Heart right ventricle (tissue), 16 donors: Measurements from ENCODE around the gene AFG1L. TPM values are rescaled to one million over a fixed set of nuclear protein-coding genes. Genes with fewer than 3 reads are reported as not detected.
"Not testable (repeated sequence)": the region's sequence is repeated elsewhere in the genome, so short reads cannot be mapped to it uniquely, and the experiment has no call there.

Experiments used
- ATAC-seq, 8 donors: fragments of 200-7000 bp; cut with Tn5 transposase; one replicate each; pipeline ENCODE4 v1.9.1; 2020; ENCODE audit warnings: mild to moderate bottlenecking in 8 of 8, moderate library complexity in 8 of 8, moderate number of reproducible peaks in 1 of 8
- DNase-seq, 2 donors: peaks; one replicate each; pipeline ENCODE4 v3.0.0-alpha.2; 2020
- H3K27ac ChIP-seq, 10 donors: fragments of 200-600 bp; sonication (generic) in 2 of 10; one replicate each; pipeline versions ENCODE4 v1.5.0 to v1.8.0; 2020 to 2022; ENCODE audit warnings: mild to moderate bottlenecking in 3 of 10
- H3K27me3 ChIP-seq, 7 donors: fragments of 200-600 bp; one replicate each; pipeline ENCODE4 v1.8.0; 2021 to 2022; ENCODE audit warnings: mild to moderate bottlenecking in 2 of 7
- H3K36me3 ChIP-seq, 9 donors: fragments of 200-600 bp; sonication (generic) in 1 of 9; one replicate each; pipeline versions ENCODE4 v1.5.0 to v1.8.0; 2020 to 2022; ENCODE audit warnings: mild to moderate bottlenecking in 2 of 9
- H3K4me1 ChIP-seq, 9 donors: fragments of 200-600 bp; sonication (generic) in 1 of 9; one replicate each; pipeline versions ENCODE4 v1.5.0 to v1.8.0; 2020 to 2022; ENCODE audit warnings: mild to moderate bottlenecking in 4 of 9
- H3K4me3 ChIP-seq, 10 donors: fragments of 200-600 bp; sonication (generic) in 2 of 10; one replicate each; pipeline versions ENCODE4 v1.5.0 to v1.8.0; 2020 to 2022; ENCODE audit warnings: mild to moderate bottlenecking in 7 of 10, moderate library complexity in 2 of 10
- H3K9me3 ChIP-seq, 11 donors: fragments of 200-600 bp in 10 of 11; sonication (generic) in 2 of 11; one replicate each; pipeline versions ENCODE4 v1.5.0 to v1.8.0; 2013 to 2022; ENCODE audit warnings: mild to moderate bottlenecking in 2 of 11, control low read depth in 1 of 11, moderate library complexity in 1 of 11
- WGBS, 2 donors: extraction: QIAGEN DNeasy Blood & Tissue Kit; methylation state at CpG; one replicate each; pipeline ENCODE4 v1.1.7; 2013; ENCODE audit warnings: inconsistent platforms in 1 of 2; 5-methylcytosine and 5-hydroxymethylcytosine counted together
- intact Hi-C, 10 donors: fragments of 100-400 bp; cut with DNase I; formaldehyde crosslinking; loops; one replicate each; pipeline versions ENCODE4 v1.11.1 to v1.14.2; 2022
- long read RNA-seq, 3 donors: library from polyadenylated mRNA; unstranded; transcript quantifications; one replicate each; pipeline ENCODE4 v2.0.0, GENCODE V29; 2020 to 2021
- polyA plus RNA-seq, 2 donors: library from polyadenylated mRNA; stranded (reverse); fragments of 200-250 nt; gene quantifications; one replicate each; pipeline ENCODE4 v1.2.3, GENCODE V29; 2013
- total RNA-seq, 10 donors: library from RNA; stranded (reverse); fragmentation: NEBNext Ultra II Directional in 3 of 10; extraction: Animal tissue kit (Norgen Biotek cat#: 25700) in 3 of 10; gene quantifications; one replicate each; pipeline versions ENCODE4 v1.2.1 to v1.2.4, GENCODE V29; 2021 to 2023
- TF ChIP-seq, protein P1 (sequence below), 9 donors: fragments of 200-600 bp; sonication (generic) in 2 of 9; IDR thresholded peaks; one replicate each; pipeline versions ENCODE4 v1.5.0 to v1.8.0; 2021 to 2022; ENCODE audit warnings: antibody characterized with exemption in 9 of 9, mild to moderate bottlenecking in 5 of 9, moderate library complexity in 1 of 9
- donor health status: Arrhythmogenic right ventricular cardiomyopathy.
- donor health status: ischemic (EF 13 %, LVEDD 7.1; RV severe dilation, severe dysfunction).
- donor health status: healthy with polysubstance abuse.
- donor health status: DM: no; HTN: yes; CAD: no.
- donor health status: DM: no; HTN: no; CAD: no.
- donor health status: ischemic (EF 25% LVEDD 6.9; RV normal size, moderate dysfunction).
- donor health status: ischemic (EF 25% LVEDD 5.7; RV mildly dilated, moderate dysfunction).
- donor health status: healthy.
- donor health status: DM: yes; HTN: yes; CAD: no.
- donor health status: Ischemic cardiomyopathy.
- donor health status: ischemic (EF 35%, LVEDD 5.7; RV mildly dilated, moderate dysfunction).
- donor health status: nonischemic (EF 11% LVEDD 7.7; RV severe dilation, severe dysfunction).
- donor health status: DM: yes; HTN: yes; CAD: no.
- donor health status: PGD.
- donor health status: ischemic (EF 29% LVEDD 5.4; RV normal size, mild dysfunction).
- donor health status: nonischemic (EF 23%, LVEDD 6.1; RV moderate dilation, normal function).

The AFG1L gene
- 10 to 100 TPM in 9 of 10 donors, 1 to 10 TPM in 1; 9.2 to 18.8 (median 14.0) TPM for total RNA-seq
- 1 to 10 TPM; 1.9 to 4.3 TPM for polyA plus RNA-seq
- long read RNA-seq, donor 1, full-length matches to known transcripts = 1 of 3 reads
- long read RNA-seq, donor 1, partial matches to known transcripts = 0 of 3 reads
- long read RNA-seq, donor 1, other reads (novel, unspliced or antisense) = 2 of 3 reads
- long read RNA-seq, donor 2, full-length matches to known transcripts = 5 of 9 reads
- long read RNA-seq, donor 2, partial matches to known transcripts = 0 of 9 reads
- long read RNA-seq, donor 2, other reads (novel, unspliced or antisense) = 4 of 9 reads
- long read RNA-seq, donor 3, full-length matches to known transcripts = 16 of 23 reads
- long read RNA-seq, donor 3, partial matches to known transcripts = 0 of 23 reads
- long read RNA-seq, donor 3, other reads (novel, unspliced or antisense) = 7 of 23 reads

DNA sequence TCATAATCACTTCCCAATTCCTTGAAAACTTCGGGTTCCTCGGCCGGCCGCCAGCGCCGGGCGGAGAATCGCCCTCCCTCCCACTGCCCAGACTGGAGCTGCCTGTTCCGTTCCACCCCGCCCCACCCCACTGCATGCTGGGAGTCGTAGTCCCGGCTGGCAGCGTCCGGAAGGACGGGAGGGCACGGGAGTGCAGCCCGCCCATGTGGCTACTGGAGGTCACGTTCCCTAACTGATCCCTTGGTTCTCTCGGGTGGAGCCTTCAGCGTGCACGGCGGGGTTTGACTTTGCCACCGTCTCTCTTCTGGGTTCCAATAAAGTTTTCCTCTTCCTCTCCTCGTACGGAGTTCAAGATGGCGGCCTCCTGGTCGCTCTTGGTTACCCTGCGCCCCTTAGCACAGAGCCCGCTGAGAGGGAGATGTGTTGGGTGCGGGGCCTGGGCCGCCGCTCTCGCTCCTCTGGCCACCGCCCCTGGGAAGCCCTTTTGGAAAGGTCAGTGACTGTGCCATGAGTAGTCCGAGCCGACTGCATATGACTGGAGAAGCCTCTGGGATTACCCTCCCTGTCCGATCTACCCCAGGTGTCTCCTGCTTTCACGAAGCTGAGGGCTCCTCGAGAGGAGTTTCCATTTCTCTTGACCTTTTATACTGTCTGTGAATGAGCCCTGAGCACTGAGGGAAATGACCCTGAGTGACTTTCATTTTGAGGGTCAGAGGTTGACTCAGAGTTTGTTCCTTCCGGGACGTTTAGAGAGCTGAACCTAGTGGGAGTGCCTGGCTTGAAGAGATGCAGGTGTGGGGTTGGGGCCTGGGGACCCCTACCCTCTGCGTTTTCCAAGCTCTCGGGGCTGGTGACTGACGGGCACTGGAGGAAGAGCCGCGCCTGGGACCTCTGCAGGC lies at the start of gene AFG1L:
Gene AFG1L, plus strand, starts transcription at position 328 of the 899 bp plus-strand sequence. Its CDS starts 26 bp downstream, at position 354.
- 1 to 2% methylated on average over 46 of the region's 46 CpGs for WGBS, 2 donors
- intact Hi-C loops = loop anchor here in 6 of 10 donors (1.0 to 5.0 kb wide), 3 partner anchors 33 to 34 kb away; partner anchors contain the start of gene SNX3 (in 6 of the 6)
- no peaks in the 10 kb centered on the region for H3K36me3 ChIP-seq
- peak; percentile 94 to 95 for DNase-seq
- H3K27ac ChIP-seq = peak within 1 kb of the TSS; percentile 91 to 99 (median 95)
- H3K9me3 ChIP-seq = no peaks in the 10 kb centered on the region
- peak within 1 kb of the TSS; percentile 62 to 96 (median 78) for H3K4me3 ChIP-seq
- ATAC-seq = peak; percentile 99 to 100 (median 99)
- TF ChIP-seq, protein P1, sequence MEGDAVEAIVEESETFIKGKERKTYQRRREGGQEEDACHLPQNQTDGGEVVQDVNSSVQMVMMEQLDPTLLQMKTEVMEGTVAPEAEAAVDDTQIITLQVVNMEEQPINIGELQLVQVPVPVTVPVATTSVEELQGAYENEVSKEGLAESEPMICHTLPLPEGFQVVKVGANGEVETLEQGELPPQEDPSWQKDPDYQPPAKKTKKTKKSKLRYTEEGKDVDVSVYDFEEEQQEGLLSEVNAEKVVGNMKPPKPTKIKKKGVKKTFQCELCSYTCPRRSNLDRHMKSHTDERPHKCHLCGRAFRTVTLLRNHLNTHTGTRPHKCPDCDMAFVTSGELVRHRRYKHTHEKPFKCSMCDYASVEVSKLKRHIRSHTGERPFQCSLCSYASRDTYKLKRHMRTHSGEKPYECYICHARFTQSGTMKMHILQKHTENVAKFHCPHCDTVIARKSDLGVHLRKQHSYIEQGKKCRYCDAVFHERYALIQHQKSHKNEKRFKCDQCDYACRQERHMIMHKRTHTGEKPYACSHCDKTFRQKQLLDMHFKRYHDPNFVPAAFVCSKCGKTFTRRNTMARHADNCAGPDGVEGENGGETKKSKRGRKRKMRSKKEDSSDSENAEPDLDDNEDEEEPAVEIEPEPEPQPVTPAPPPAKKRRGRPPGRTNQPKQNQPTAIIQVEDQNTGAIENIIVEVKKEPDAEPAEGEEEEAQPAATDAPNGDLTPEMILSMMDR (IDR thresholded peaks at IDR 0.05) = no peak
- no peaks in the 10 kb centered on the region for H3K27me3 ChIP-seq
- peaks cover 0 to 18% (median 10%) of the 10 kb centered on the region in 9 donors for H3K4me1 ChIP-seq

GRCh38 chr6:108245095-108245494 lies 49.8 kb upstream of the AFG1L start:
- H3K27me3 ChIP-seq, ATAC-seq, DNase-seq, H3K27ac ChIP-seq, H3K4me3 ChIP-seq, intact Hi-C loops: not testable (repeated sequence)
- H3K4me1 ChIP-seq = peaks cover 0 to 29% (median 6%) of the 10 kb centered on the region in 9 donors
- 97 to 99% methylated on average over 7 of the region's 7 CpGs for WGBS, 2 donors
- H3K9me3 ChIP-seq = peaks cover 0 to 16% (median 8%) of the 10 kb centered on the region in 11 donors
- H3K36me3 ChIP-seq = peaks cover 0 to 34% (median 3%) of the 10 kb centered on the region in 9 donors

DNA sequence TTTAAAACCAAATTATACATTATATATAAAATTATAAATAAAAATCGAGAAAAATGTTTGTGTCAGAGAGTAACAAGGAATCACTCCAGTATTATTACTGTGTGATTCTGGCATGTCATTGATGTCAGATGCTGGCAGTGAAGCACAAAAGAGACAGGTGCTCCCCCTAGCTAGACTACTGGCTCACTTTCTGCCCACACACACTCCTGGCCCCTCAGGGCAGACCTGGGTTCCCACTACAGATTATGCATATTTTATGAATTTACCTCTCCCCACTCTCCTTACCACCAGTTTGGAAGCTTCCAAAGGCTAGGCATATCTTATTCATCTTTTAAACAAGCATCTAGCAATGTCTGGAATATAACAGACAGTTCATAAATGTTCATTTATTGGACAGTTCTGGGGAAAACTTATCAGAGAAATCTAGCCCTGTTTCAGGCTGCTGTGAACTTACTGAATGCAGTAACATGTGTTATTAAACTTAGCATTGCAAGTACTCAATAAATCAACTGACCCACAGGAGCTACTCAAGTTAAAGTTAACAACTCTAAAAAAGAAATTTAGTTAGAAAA lies 46.8 kb upstream of the AFG1L start:
- Histone ChIP-seq H3K4me1 (peaks cover 0 to 56% (median 30%) of the 10 kb centered on the region in 9 donors), H3K36me3 (peaks cover 0 to 24% (median 0%) of the 10 kb centered on the region in 9 donors), H3K9me3 (peaks cover 0 to 10% (median 0%) of the 10 kb centered on the region in 11 donors), H3K27ac (no peak overlapping the region), H3K27me3 (no peaks in the 10 kb centered on the region), H3K4me3 (no peak overlapping the region)
- TF ChIP-seq, protein P1 (IDR thresholded peaks at IDR 0.05) = no peak
- DNase-seq = no peak
- WGBS, 2 donors = 93 to 99% methylated on average over 1 of the region's 1 CpG
- intact Hi-C loops = loop anchor here in 1 of 10 donors (2.0 kb wide), 1 partner anchor 25 kb away; no protein-coding TSS in a partner anchor
- no peak for ATAC-seq

GRCh38 chr6:108250240-108250866 lies 44.5 kb upstream of the AFG1L start:
- DNase-seq = no peak
- WGBS, 2 donors = 81 to 83% methylated on average over 2 of the region's 2 CpGs
- no peak overlapping the region for H3K4me3 ChIP-seq
- ATAC-seq = no peak
- peaks cover 0 to 12% (median 0%) of the 10 kb centered on the region in 9 donors for H3K36me3 ChIP-seq
- intact Hi-C loops = no loop called here
- peaks cover 0 to 6% (median 0%) of the 10 kb centered on the region in 11 donors for H3K9me3 ChIP-seq
- H3K27ac ChIP-seq = no peak overlapping the region
- no peaks in the 10 kb centered on the region for H3K27me3 ChIP-seq
- peaks cover 4 to 70% (median 45%) of the 10 kb centered on the region in 9 donors for H3K4me1 ChIP-seq
- TF ChIP-seq, protein P1 (IDR thresholded peaks at IDR 0.05) = peak in 2 of 9 donors; percentile 9 to 13
